ENCODE data around the gene RECK. TPM values are rescaled to one million over a fixed set of nuclear protein-coding genes. Genes with fewer than 3 reads are reported as not detected.

RECK gene
- total and polyA plus RNA-seq, 2 donors (not counting 1 experiment from before 2014, with no cell fraction given): 98.4 to 212 TPM

DNA sequence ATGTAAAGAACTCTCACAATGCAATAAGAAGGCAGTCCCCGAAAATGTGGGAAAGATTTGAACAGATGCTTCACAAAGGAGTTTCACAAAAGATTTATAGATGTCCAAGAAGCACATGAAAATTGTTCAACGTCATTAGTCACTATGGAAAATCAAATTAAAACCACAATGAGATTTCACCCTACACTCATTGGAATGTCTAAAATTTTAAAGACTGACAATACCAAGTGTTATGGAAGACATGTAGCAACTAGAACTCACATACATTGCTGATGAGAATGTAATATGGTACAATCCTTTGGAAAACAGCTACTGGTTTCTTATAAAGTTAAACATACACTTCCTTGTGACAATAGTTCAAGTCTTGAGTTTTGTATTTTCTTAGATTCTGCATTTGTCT lies 11.0 kb upstream of the RECK start:
- DNase-seq (ENCODE audit: low read depth in 2 of 2): no peak
- no peaks in the 10 kb centered on the region for H3K79me2 ChIP-seq (ENCODE audit: control insufficient read depth, insufficient read depth, low read length)
- no peak overlapping the region for H3K9ac ChIP-seq (ENCODE audit: insufficient read depth, low read length)
- H3K4me3 ChIP-seq (replicated peaks in 1 of 4; ENCODE audit: control extremely low read depth in 1 of 4, insufficient read depth in 1 of 4, low read depth in 3 of 4, low read length in 4 of 4): no peak overlapping the region
- H3K27me3 ChIP-seq (ENCODE audit: control insufficient read depth, insufficient read depth, low read length): no peaks in the 10 kb centered on the region
- no peak overlapping the region for H3K4me2 ChIP-seq (ENCODE audit: extremely low read depth, insufficient read depth, low read length)
- H3K36me3 ChIP-seq (ENCODE audit: control insufficient read depth, insufficient read depth, low read length): no peaks in the 10 kb centered on the region
- no peaks in the 10 kb centered on the region for H3K9me3 ChIP-seq (ENCODE audit: control insufficient read depth, insufficient read depth, low read depth, low read length)
- H3K4me1 ChIP-seq (ENCODE audit: control insufficient read depth, extremely low read depth, insufficient read depth, low read length): peaks cover 15% of the 10 kb centered on the region
- H4K20me1 ChIP-seq (ENCODE audit: control insufficient read depth, extremely low read depth, insufficient read depth, low read length): no peaks in the 10 kb centered on the region
- H2AFZ ChIP-seq (ENCODE audit: low read length): no peak overlapping the region
- no peak overlapping the region for H3K27ac ChIP-seq (ENCODE audit: insufficient read depth, low read length)
- TF ChIP-seq, protein P1, sequence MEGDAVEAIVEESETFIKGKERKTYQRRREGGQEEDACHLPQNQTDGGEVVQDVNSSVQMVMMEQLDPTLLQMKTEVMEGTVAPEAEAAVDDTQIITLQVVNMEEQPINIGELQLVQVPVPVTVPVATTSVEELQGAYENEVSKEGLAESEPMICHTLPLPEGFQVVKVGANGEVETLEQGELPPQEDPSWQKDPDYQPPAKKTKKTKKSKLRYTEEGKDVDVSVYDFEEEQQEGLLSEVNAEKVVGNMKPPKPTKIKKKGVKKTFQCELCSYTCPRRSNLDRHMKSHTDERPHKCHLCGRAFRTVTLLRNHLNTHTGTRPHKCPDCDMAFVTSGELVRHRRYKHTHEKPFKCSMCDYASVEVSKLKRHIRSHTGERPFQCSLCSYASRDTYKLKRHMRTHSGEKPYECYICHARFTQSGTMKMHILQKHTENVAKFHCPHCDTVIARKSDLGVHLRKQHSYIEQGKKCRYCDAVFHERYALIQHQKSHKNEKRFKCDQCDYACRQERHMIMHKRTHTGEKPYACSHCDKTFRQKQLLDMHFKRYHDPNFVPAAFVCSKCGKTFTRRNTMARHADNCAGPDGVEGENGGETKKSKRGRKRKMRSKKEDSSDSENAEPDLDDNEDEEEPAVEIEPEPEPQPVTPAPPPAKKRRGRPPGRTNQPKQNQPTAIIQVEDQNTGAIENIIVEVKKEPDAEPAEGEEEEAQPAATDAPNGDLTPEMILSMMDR (conservative IDR thresholded peaks at IDR 0.05 in 1 of 2, IDR thresholded peaks at IDR 0.05 in 1 of 2; ENCODE audit: low read depth in 1 of 2, low read length in 2 of 2): no peak
- TF ChIP-seq EZH2 (IDR thresholded peaks at IDR 0.05; ENCODE audit: low read length, missing control alignments): no peak

DNA sequence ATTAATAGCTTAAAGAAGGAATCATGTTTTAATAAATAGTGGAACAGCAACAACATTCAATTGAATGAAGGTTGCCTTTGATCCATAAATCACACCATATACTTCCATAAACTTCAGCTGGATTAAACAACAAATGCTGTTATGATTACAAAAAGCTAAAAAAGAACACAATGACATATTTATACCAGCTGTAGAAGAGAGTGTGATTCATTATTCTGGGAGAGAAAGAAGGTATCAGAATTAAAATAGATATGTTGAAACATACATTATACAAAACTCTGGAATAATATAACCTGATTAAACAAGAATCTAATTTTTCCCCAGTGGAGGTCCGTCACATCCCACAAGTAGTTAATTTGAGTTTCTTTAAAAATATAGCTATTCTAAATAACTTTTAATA lies 7.5 kb upstream of the RECK start:
- Histone ChIP-seq H3K36me3 (ENCODE audit: control insufficient read depth, insufficient read depth, low read length) (no peaks in the 10 kb centered on the region), H2AFZ (ENCODE audit: low read length) (no peak overlapping the region), H3K4me2 (ENCODE audit: extremely low read depth, insufficient read depth, low read length) (peak overlapping the region; percentile 62), H3K9me3 (ENCODE audit: control insufficient read depth, insufficient read depth, low read depth, low read length) (no peaks in the 10 kb centered on the region), H3K27me3 (ENCODE audit: control insufficient read depth, insufficient read depth, low read length) (no peaks in the 10 kb centered on the region), H3K4me1 (ENCODE audit: control insufficient read depth, extremely low read depth, insufficient read depth, low read length) (peaks cover 21% of the 10 kb centered on the region), H3K79me2 (ENCODE audit: control insufficient read depth, insufficient read depth, low read length) (no peaks in the 10 kb centered on the region), H3K27ac (ENCODE audit: insufficient read depth, low read length) (peak overlapping the region; percentile 69), H3K4me3 (replicated peaks in 1 of 4; ENCODE audit: control extremely low read depth in 1 of 4, insufficient read depth in 1 of 4, low read depth in 3 of 4, low read length in 4 of 4) (peak overlapping the region in 1 of 4 experiments; percentile 17), H3K9ac (ENCODE audit: insufficient read depth, low read length) (no peak overlapping the region), H4K20me1 (ENCODE audit: control insufficient read depth, extremely low read depth, insufficient read depth, low read length) (no peaks in the 10 kb centered on the region)
- DNase-seq (ENCODE audit: low read depth in 2 of 2): no peak
- no peak for TF ChIP-seq EZH2 (IDR thresholded peaks at IDR 0.05; ENCODE audit: low read length, missing control alignments)
- TF ChIP-seq, protein P1 (conservative IDR thresholded peaks at IDR 0.05 in 1 of 2, IDR thresholded peaks at IDR 0.05 in 1 of 2; ENCODE audit: low read depth in 1 of 2, low read length in 2 of 2): no peak

DNA sequence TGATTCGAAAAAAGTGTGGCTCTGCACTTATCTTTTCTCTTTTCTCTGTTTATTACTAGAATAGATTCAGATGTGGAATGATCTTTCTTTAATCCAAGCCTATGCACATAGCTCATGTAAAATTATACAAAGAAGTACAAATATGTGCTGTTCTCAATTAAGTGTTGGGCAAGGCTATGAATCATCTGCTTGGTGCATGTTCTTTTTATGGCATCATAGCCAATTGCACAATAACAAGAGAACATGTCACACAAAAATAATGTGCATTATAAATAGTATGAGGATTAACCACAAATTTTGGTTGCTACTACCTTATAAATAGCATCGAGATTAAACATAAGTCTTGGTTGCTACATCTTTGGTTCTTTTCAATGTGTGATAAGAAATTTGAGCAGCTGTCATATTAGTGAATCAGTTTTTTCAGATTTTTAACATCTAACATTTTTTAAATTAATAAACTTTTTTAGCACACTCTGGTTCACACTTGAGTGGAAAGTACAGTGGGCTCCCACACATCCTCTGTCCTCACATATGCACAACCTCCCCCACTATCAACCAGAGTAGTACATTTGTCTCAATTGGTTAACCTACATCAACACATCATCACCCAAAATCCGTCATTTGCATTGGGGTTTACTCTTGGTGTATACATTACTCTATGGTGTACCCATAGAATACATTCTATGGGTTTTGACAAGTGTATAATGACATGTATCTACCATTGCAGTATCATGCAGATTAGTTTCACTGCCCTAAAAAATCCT lies 6.8 kb upstream of the RECK start:
- H3K4me3 ChIP-seq (replicated peaks in 1 of 4; ENCODE audit: control extremely low read depth in 1 of 4, insufficient read depth in 1 of 4, low read depth in 3 of 4, low read length in 4 of 4): peak overlapping the region in 1 of 4 experiments; percentile 17
- no peaks in the 10 kb centered on the region for H4K20me1 ChIP-seq (ENCODE audit: control insufficient read depth, extremely low read depth, insufficient read depth, low read length)
- H3K9me3 ChIP-seq (ENCODE audit: control insufficient read depth, insufficient read depth, low read depth, low read length): no peaks in the 10 kb centered on the region
- H3K27ac ChIP-seq (ENCODE audit: insufficient read depth, low read length): peak overlapping the region; percentile 69
- H2AFZ ChIP-seq (ENCODE audit: low read length): no peak overlapping the region
- no peaks in the 10 kb centered on the region for H3K79me2 ChIP-seq (ENCODE audit: control insufficient read depth, insufficient read depth, low read length)
- peak overlapping the region; percentile 62 for H3K4me2 ChIP-seq (ENCODE audit: extremely low read depth, insufficient read depth, low read length)
- TF ChIP-seq, protein P1 (conservative IDR thresholded peaks at IDR 0.05 in 1 of 2, IDR thresholded peaks at IDR 0.05 in 1 of 2; ENCODE audit: low read depth in 1 of 2, low read length in 2 of 2): no peak
- TF ChIP-seq EZH2 (IDR thresholded peaks at IDR 0.05; ENCODE audit: low read length, missing control alignments): no peak
- peaks cover 21% of the 10 kb centered on the region for H3K4me1 ChIP-seq (ENCODE audit: control insufficient read depth, extremely low read depth, insufficient read depth, low read length)
- H3K9ac ChIP-seq (ENCODE audit: insufficient read depth, low read length): no peak overlapping the region
- H3K36me3 ChIP-seq (ENCODE audit: control insufficient read depth, insufficient read depth, low read length): no peaks in the 10 kb centered on the region
- DNase-seq (ENCODE audit: low read depth in 2 of 2): peak; percentile 96 to 98
- no peaks in the 10 kb centered on the region for H3K27me3 ChIP-seq (ENCODE audit: control insufficient read depth, insufficient read depth, low read length)
